Neural progenitor cell (in vitro differentiated cells): Measurements from ENCODE around the gene MS4A10. TPM values are rescaled to one million over a fixed set of nuclear protein-coding genes. Genes with fewer than 3 reads are reported as not detected.

Experiments
- DNase-seq: peaks from one replicate; pipeline ENCODE4 v3.0.0-alpha.2; 2016; ENCODE audit warnings: low spot score
- H2AFZ ChIP-seq: fragments of 200-600 bp; sonication (generic); replicated peaks from 2 replicates; pipeline ENCODE4 v1.6.1; 2016; ENCODE audit warnings: antibody characterized with exemption
- H3F3A ChIP-seq: fragments of 200-600 bp; sonication (generic); 2 replicates; pipeline ENCODE4 v1.6.1; 2016; ENCODE audit warnings: antibody characterized with exemption, low read depth
- H3K27ac ChIP-seq: fragments of 200-600 bp; sonication (generic); 2 replicates; pipeline ENCODE4 v1.5.1; 2016; ENCODE audit warnings: mild to moderate bottlenecking
- H3K27me3 ChIP-seq: fragments of 200-600 bp; sonication (generic); 2 replicates; pipeline ENCODE4 v1.6.1; 2016; ENCODE audit warnings: mild to moderate bottlenecking, moderate library complexity
- H3K36me3 ChIP-seq: fragments of 200-600 bp; sonication (generic); 2 replicates; pipeline ENCODE4 v1.5.1; 2016
- H3K4me1 ChIP-seq: fragments of 200-600 bp; sonication (generic); 2 replicates; pipeline ENCODE4 v1.6.1; 2016; ENCODE audit warnings: mixed run types
- H3K4me2 ChIP-seq: fragments of 200-600 bp; sonication (generic); 2 replicates; pipeline ENCODE4 v1.6.1; 2016
- H3K4me3 ChIP-seq: fragments of 200-600 bp; sonication (generic); 2 replicates; pipeline ENCODE4 v1.5.1; 2016
- H3K79me2 ChIP-seq: fragments of 200-600 bp; sonication (generic); 2 replicates; pipeline ENCODE4 v1.6.1; 2016; ENCODE audit warnings: low read depth
- H3K9ac ChIP-seq: fragments of 200-600 bp; sonication (generic); 2 replicates; pipeline ENCODE4 v1.6.1; 2016
- H3K9me3 ChIP-seq: fragments of 200-600 bp; sonication (generic); 2 replicates; pipeline ENCODE4 v1.5.1; 2016; ENCODE audit warnings: low read depth
- H4K20me1 ChIP-seq: fragments of 200-600 bp; sonication (generic); 2 replicates; pipeline ENCODE4 v1.6.1; 2016; ENCODE audit warnings: low read depth
- H3K27ac Mint-ChIP-seq: 3 replicates; pipeline ENCODE4 v1.8.0; 2021; ENCODE audit warnings: mixed read lengths
- H3K27me3 Mint-ChIP-seq: 2 replicates; pipeline ENCODE4 v1.8.0; 2022; ENCODE audit warnings: low read depth, mild to moderate bottlenecking, inconsistent platforms, moderate library complexity, mixed read lengths; ENCODE audit not compliant: insufficient read depth
- H3K36me3 Mint-ChIP-seq: 3 replicates; pipeline ENCODE4 v1.8.0; 2021; ENCODE audit warnings: mixed read lengths
- H3K4me1 Mint-ChIP-seq: 3 replicates; pipeline ENCODE4 v1.8.0; 2021; ENCODE audit warnings: mixed read lengths
- H3K4me3 Mint-ChIP-seq: 3 replicates; pipeline ENCODE4 v1.8.0; 2021; ENCODE audit warnings: mild to moderate bottlenecking, moderate library complexity, mixed read lengths
- H3K9me3 Mint-ChIP-seq: 3 replicates; pipeline ENCODE4 v1.8.0; 2020; ENCODE audit warnings: mixed read lengths
- CTCF ChIP-seq: fragments of 200-600 bp; sonication (generic); IDR thresholded peaks from 2 replicates; pipeline ENCODE4 v1.5.1; 2017; ENCODE audit warnings: antibody characterized with exemption, mild to moderate bottlenecking
- EZH2 ChIP-seq: fragments of 200-600 bp; sonication (generic); IDR thresholded peaks from 2 replicates; pipeline ENCODE4 v1.6.1; 2017; ENCODE audit warnings: antibody characterized with exemption, mild to moderate bottlenecking, moderate library complexity
- EZH2phosphoT487 ChIP-seq: fragments of 200-600 bp; sonication (generic); IDR thresholded peaks from 2 replicates; pipeline ENCODE4 v1.6.1; 2017; ENCODE audit warnings: antibody characterized with exemption
- total RNA-seq: library from RNA; depleted of rRNA; stranded (reverse); fragments of >200 nt; gene quantifications from 2 replicates; pipeline ENCODE4 v1.2.3, GENCODE V29; 2015; ENCODE audit warnings: low replicate concordance

The MS4A10 gene
- total RNA-seq, 1 donor from 2014 or later = not detected

GRCh38 chr11:60842668-60843600, 57.8 kb downstream of the MS4A10 start:
- Mint-ChIP-seq H3K36me3 (peaks cover 9% of the 10 kb centered on the region), H3K9me3 (no peaks in the 10 kb centered on the region), H3K27me3 (peaks cover 3% of the 10 kb centered on the region), H3K4me3 (peak overlapping the region; percentile 91), H3K27ac (peak overlapping the region; percentile 36), H3K4me1 (peaks cover 35% of the 10 kb centered on the region)
- no peaks in the 10 kb centered on the region for H3K27me3 ChIP-seq
- H3K36me3 ChIP-seq = no peaks in the 10 kb centered on the region
- TF ChIP-seq CTCF (no peak), EZH2phosphoT487 (no peak)
- H3K79me2 ChIP-seq = peaks cover 30% of the 10 kb centered on the region
- peak overlapping the region; percentile 94 for H3K4me2 ChIP-seq
- no peaks in the 10 kb centered on the region for H3K9me3 ChIP-seq
- H4K20me1 ChIP-seq = no peaks in the 10 kb centered on the region
- H3K27ac ChIP-seq = no peak overlapping the region
- H3K4me1 ChIP-seq = peaks cover 17% of the 10 kb centered on the region
- no peak overlapping the region for H2AFZ ChIP-seq
- peak overlapping the region; percentile 77 for H3K4me3 ChIP-seq
- H3F3A ChIP-seq = no peaks in the 10 kb centered on the region
- DNase-seq = no peak
- H3K9ac ChIP-seq = peak overlapping the region; percentile 85

- no peaks in the 10 kb centered on the region for H4K20me1 ChIP-seq
- H3K4me3 ChIP-seq = peak overlapping the region; percentile 77
- no peak overlapping the region for H3K27ac ChIP-seq
- DNase-seq = no peak
- peaks cover 14% of the 10 kb centered on the region for H3K36me3 Mint-ChIP-seq
- H3K4me1 ChIP-seq = peaks cover 17% of the 10 kb centered on the region
- H3K27me3 ChIP-seq = no peaks in the 10 kb centered on the region
- no peak overlapping the region for H2AFZ ChIP-seq
- TF ChIP-seq EZH2 = no peak
- TF ChIP-seq EZH2phosphoT487 = no peak
- TF ChIP-seq CTCF = no peak
- peaks cover 4% of the 10 kb centered on the region for H3K27me3 Mint-ChIP-seq
- H3K4me1 Mint-ChIP-seq = peaks cover 35% of the 10 kb centered on the region
- H3K79me2 ChIP-seq = peaks cover 30% of the 10 kb centered on the region
- peak overlapping the region; percentile 94 for H3K4me2 ChIP-seq
- H3K36me3 ChIP-seq = no peaks in the 10 kb centered on the region
- H3K4me3 Mint-ChIP-seq = peak overlapping the region; percentile 91
- H3K9ac ChIP-seq = peak overlapping the region; percentile 85
- H3F3A ChIP-seq = no peaks in the 10 kb centered on the region
- peak overlapping the region; percentile 36 for H3K27ac Mint-ChIP-seq
- H3K9me3 ChIP-seq = no peaks in the 10 kb centered on the region
- no peaks in the 10 kb centered on the region for H3K9me3 Mint-ChIP-seq
Measured at GRCh38 chr11:60844045-60844869, 59.1 kb downstream of the MS4A10 start.

- Histone ChIP-seq H3K9ac (peak overlapping the region; percentile 39), H3K4me2 (peak overlapping the region; percentile 94), H3K79me2 (peaks cover 30% of the 10 kb centered on the region), H2AFZ (no peak overlapping the region), H3K27me3 (no peaks in the 10 kb centered on the region), H3K4me3 (no peak overlapping the region), H3K36me3 (no peaks in the 10 kb centered on the region), H4K20me1 (no peaks in the 10 kb centered on the region), H3K9me3 (no peaks in the 10 kb centered on the region), H3F3A (no peaks in the 10 kb centered on the region), H3K4me1 (peaks cover 17% of the 10 kb centered on the region), H3K27ac (no peak overlapping the region)
- Mint-ChIP-seq H3K4me3 (peak overlapping the region; percentile 91), H3K27me3 (peaks cover 4% of the 10 kb centered on the region), H3K9me3 (no peaks in the 10 kb centered on the region), H3K36me3 (peaks cover 14% of the 10 kb centered on the region), H3K27ac (peak overlapping the region; percentile 21), H3K4me1 (peaks cover 35% of the 10 kb centered on the region)
- TF ChIP-seq CTCF (no peak), EZH2phosphoT487 (no peak), EZH2 (no peak)
- DNase-seq = no peak
Measured at GRCh38 chr11:60844870-60845221, 59.7 kb downstream of the MS4A10 start.
